DLD1 (cell line): ENCODE measurements around the gene C3orf70.

Source experiments
- in situ Hi-C: cut with HindIII; loops from 2 replicates; pipeline ENCODE4 v1.10.0; 2017; ENCODE audit warnings: low sequenced_read_pairs

Gene C3orf70

GRCh38 chr3:185057829-185058228 is 95.0 kb downstream of the C3orf70 start:
- in situ Hi-C loops: no loop called here

GRCh38 chr3:185056908-185057307 is 96.0 kb downstream of the C3orf70 start:
- in situ Hi-C loops: no loop called here

- in situ Hi-C loops: no loop called here
These were observed 100.2 kb downstream of the C3orf70 start for GRCh38 chr3:185052631-185053030.

- in situ Hi-C loops: no loop called here
These were observed 101.1 kb downstream of the C3orf70 start for GRCh38 chr3:185051801-185052200.

GRCh38 chr3:185049710-185050109 is 103.2 kb downstream of the C3orf70 start:
- in situ Hi-C loops: no loop called here

GRCh38 chr3:185046603-185047002 is 106.3 kb downstream of the C3orf70 start:
- in situ Hi-C loops: no loop called here

- in situ Hi-C loops: no loop called here
These were observed 106.7 kb downstream of the C3orf70 start for GRCh38 chr3:185046164-185046515.

GRCh38 chr3:185042312-185043050 is 110.4 kb downstream of the C3orf70 start:
- in situ Hi-C loops: no loop called here

- in situ Hi-C loops: no loop called here
These were observed 111.3 kb downstream of the C3orf70 start for GRCh38 chr3:185041540-185041939.

- in situ Hi-C loops: no loop called here
These were observed 112.4 kb downstream of the C3orf70 start for GRCh38 chr3:185040425-185040824.

GRCh38 chr3:185037801-185038200 is 115.1 kb downstream of the C3orf70 start:
- in situ Hi-C loops: no loop called here

- in situ Hi-C loops: no loop called here
These were observed 121.9 kb downstream of the C3orf70 start for GRCh38 chr3:185030951-185031350.

GRCh38 chr3:185030399-185030798 is 122.5 kb downstream of the C3orf70 start:
- in situ Hi-C loops: no loop called here

GRCh38 chr3:185029086-185029485 is 123.8 kb downstream of the C3orf70 start:
- in situ Hi-C loops: no loop called here

- in situ Hi-C loops: no loop called here
These were observed 124.7 kb downstream of the C3orf70 start for GRCh38 chr3:185028121-185028520.
